SK-N-MC (cell line): ENCODE measurements around the gene NHSL1.

ENCODE experiments used
- EZH2 ChIP-seq: fragments of 200-600 bp; sonication (generic); IDR thresholded peaks from one replicate; pipeline ENCODE4 v1.6.1; 2017; ENCODE audit warnings: antibody characterized with exemption
- POLR2AphosphoS5 ChIP-seq: IDR thresholded peaks from 2 replicates; pipeline ENCODE4 v1.6.1; 2012; ENCODE audit warnings: mild to moderate bottlenecking, low read depth, low read length, borderline replicate concordance

GRCh38 chr6:138403801-138404665 is 95.3 kb downstream of the NHSL1 start, which contains the start of gene HEBP2:
- peak; percentile 68 for TF ChIP-seq POLR2AphosphoS5
- no peak for TF ChIP-seq EZH2
